ENCODE measurements around the gene MEIOSIN. TPM values are rescaled to one million over a fixed set of nuclear protein-coding genes. Genes with fewer than 3 reads are reported as not detected.
A peak's percentile ranks its signal among the peaks of the same experiment; 100 is the strongest.

The MEIOSIN gene
- total RNA-seq, 1 donor from 2014 or later, result not detected

- DNase-seq (ENCODE audit: low read depth), result peak; percentile 69
Observed at GRCh38 chr19:45779231-45780145, 46.2 kb downstream of the MEIOSIN start.

- DNase-seq (ENCODE audit: low read depth), result no peak
Observed at GRCh38 chr19:45780146-45780447, 46.9 kb downstream of the MEIOSIN start.

GRCh38 chr19:45780448-45781213 lies 47.4 kb downstream of the MEIOSIN start:
- DNase-seq (ENCODE audit: low read depth), result no peak

GRCh38 chr19:45781214-45782161 lies 48.2 kb downstream of the MEIOSIN start:
- no peak for DNase-seq (ENCODE audit: low read depth)

GRCh38 chr19:45782162-45782691 lies 49.0 kb downstream of the MEIOSIN start, which contains the start of gene DMPK:
Gene DMPK, minus strand, starts transcription at chr19:45782490. Its CDS starts 138 bp downstream, at chr19:45782352.
- DNase-seq (ENCODE audit: low read depth), result no peak

- peak; percentile 73 for DNase-seq (ENCODE audit: low read depth)
Observed at GRCh38 chr19:45782820-45783785, 49.9 kb downstream of the MEIOSIN start.

- no peak for DNase-seq (ENCODE audit: low read depth)
Observed at GRCh38 chr19:45784096-45784495, 50.9 kb downstream of the MEIOSIN start.

- DNase-seq (ENCODE audit: low read depth), result no peak
Observed at GRCh38 chr19:45785097-45785496, 51.9 kb downstream of the MEIOSIN start.

- no peak for DNase-seq (ENCODE audit: low read depth)
Observed at GRCh38 chr19:45785781-45786532, 52.7 kb downstream of the MEIOSIN start.

- no peak for DNase-seq (ENCODE audit: low read depth)
Observed at GRCh38 chr19:45786533-45786894, 53.3 kb downstream of the MEIOSIN start.

GRCh38 chr19:45789035-45789786 lies 56.0 kb downstream of the MEIOSIN start:
- no peak for DNase-seq (ENCODE audit: low read depth)

GRCh38 chr19:45790942-45791341 lies 57.7 kb downstream of the MEIOSIN start:
- DNase-seq (ENCODE audit: low read depth), result no peak

GRCh38 chr19:45791744-45792469 lies 58.7 kb downstream of the MEIOSIN start:
- DNase-seq (ENCODE audit: low read depth), result no peak

GRCh38 chr19:45792470-45793177 lies 59.4 kb downstream of the MEIOSIN start, which contains the start of gene DMWD:
Gene DMWD, minus strand, starts transcription at chr19:45792845. Its CDS starts 89 bp downstream, at chr19:45792756.
- peak; percentile 95 for DNase-seq (ENCODE audit: low read depth)

- DNase-seq (ENCODE audit: low read depth), result no peak
Observed at GRCh38 chr19:45793178-45793564, 59.9 kb downstream of the MEIOSIN start.

GRCh38 chr19:45793876-45794275 lies 60.6 kb downstream of the MEIOSIN start:
- no peak for DNase-seq (ENCODE audit: low read depth)

- DNase-seq (ENCODE audit: low read depth), result no peak
Observed at GRCh38 chr19:45794627-45795026, 61.4 kb downstream of the MEIOSIN start.

Data from renal cortical epithelial cell (primary cell).